GM18519 (cell line): Measurements from ENCODE around the gene LLCFC1.

Experiments
- ATAC-seq: cut with Tn5 transposase; IDR thresholded peaks from one replicate; pipeline ENCODE4 v1.9.1; 2021; ENCODE audit warnings: mild to moderate bottlenecking, moderate library complexity; ENCODE audit not compliant: unreplicated experiment, low FRiP score

The LLCFC1 gene

GRCh38 chr7:142908921-142909890 lies 30.1 kb upstream of the LLCFC1 start:
- ATAC-seq: peak; percentile 51

GRCh38 chr7:142910031-142910433 lies 29.3 kb upstream of the LLCFC1 start:
- no peak for ATAC-seq

GRCh38 chr7:142910481-142910880 lies 28.8 kb upstream of the LLCFC1 start:
- no peak for ATAC-seq

- ATAC-seq: no peak
Observed at GRCh38 chr7:142913051-142913450, 26.2 kb upstream of the LLCFC1 start.

GRCh38 chr7:142913566-142913965 lies 25.7 kb upstream of the LLCFC1 start:
- no peak for ATAC-seq

- ATAC-seq: no peak
Observed at GRCh38 chr7:142914121-142914520, 25.2 kb upstream of the LLCFC1 start.

- no peak for ATAC-seq
Observed at GRCh38 chr7:142915315-142915714, 24.0 kb upstream of the LLCFC1 start.

- no peak for ATAC-seq
Observed at GRCh38 chr7:142916508-142916907, 22.8 kb upstream of the LLCFC1 start.

- ATAC-seq: no peak
Observed at GRCh38 chr7:142917447-142917846, 21.8 kb upstream of the LLCFC1 start.

- no peak for ATAC-seq
Observed at GRCh38 chr7:142918901-142919300, 20.4 kb upstream of the LLCFC1 start.

- no peak for ATAC-seq
Observed at GRCh38 chr7:142919656-142920055, 19.6 kb upstream of the LLCFC1 start.

- no peak for ATAC-seq
Observed at GRCh38 chr7:142923391-142923790, 15.9 kb upstream of the LLCFC1 start.

GRCh38 chr7:142925413-142925812 lies 13.9 kb upstream of the LLCFC1 start:
- no peak for ATAC-seq

- ATAC-seq: no peak
Observed at GRCh38 chr7:142927085-142927745, 12.1 kb upstream of the LLCFC1 start.

- ATAC-seq: no peak
Observed at GRCh38 chr7:142927949-142928348, 11.3 kb upstream of the LLCFC1 start.

GRCh38 chr7:142930126-142930730 lies 9.1 kb upstream of the LLCFC1 start:
- no peak for ATAC-seq

GRCh38 chr7:142932386-142933091 lies 6.7 kb upstream of the LLCFC1 start:
- no peak for ATAC-seq

GRCh38 chr7:142933092-142933475 lies 6.2 kb upstream of the LLCFC1 start:
- ATAC-seq: no peak

GRCh38 chr7:142933624-142934023 lies 5.7 kb upstream of the LLCFC1 start, which contains the start of gene TRPV5:
TSS of gene TRPV5 (minus strand) at chr7:142933746. CDS start at chr7:142933459, 287 bp downstream.
- no peak for ATAC-seq

GRCh38 chr7:142934056-142934455 lies 5.2 kb upstream of the LLCFC1 start:
- ATAC-seq: no peak
